GM11168 (cell line): ENCODE data around the gene TSEN15.

Experiments
- in situ Hi-C: fragments of 300-500 bp; cut with MboI; formaldehyde crosslinking; loops from one replicate; pipeline ENCODE4 v1.12.0; 2022; ENCODE audit warnings: low sequenced_read_pairs; ENCODE audit not compliant: unreplicated experiment

Gene TSEN15

GRCh38 chr1:184085667-184086066 is 34.1 kb downstream of the TSEN15 start:
- in situ Hi-C loops: loop anchor here (10.0 to 25.0 kb wide), 2 partner anchors 139 to 577 kb away; no protein-coding TSS in a partner anchor

GRCh38 chr1:184088037-184088436 is 36.5 kb downstream of the TSEN15 start:
- in situ Hi-C loops: loop anchor here (10.0 to 25.0 kb wide), 2 partner anchors 137 to 574 kb away; no protein-coding TSS in a partner anchor

- in situ Hi-C loops: loop anchor here (25.0 kb wide), 1 partner anchor 569 kb away; no protein-coding TSS in a partner anchor
Measured at GRCh38 chr1:184093071-184093470, 41.5 kb downstream of the TSEN15 start.

GRCh38 chr1:184096005-184096404 is 44.5 kb downstream of the TSEN15 start:
- in situ Hi-C loops: loop anchor here (25.0 kb wide), 1 partner anchor 566 kb away; no protein-coding TSS in a partner anchor

- in situ Hi-C loops: loop anchor here (25.0 kb wide), 1 partner anchor 566 kb away; no protein-coding TSS in a partner anchor
Measured at GRCh38 chr1:184096580-184096979, 45.0 kb downstream of the TSEN15 start.

GRCh38 chr1:184101141-184101540 is 49.6 kb downstream of the TSEN15 start:
- in situ Hi-C loops: no loop called here

- in situ Hi-C loops: no loop called here
Measured at GRCh38 chr1:184101571-184101970, 50.0 kb downstream of the TSEN15 start.

- in situ Hi-C loops: no loop called here
Measured at GRCh38 chr1:184110272-184111204, 59.0 kb downstream of the TSEN15 start.

- in situ Hi-C loops: no loop called here
Measured at GRCh38 chr1:184112176-184112948, 60.8 kb downstream of the TSEN15 start.

- in situ Hi-C loops: no loop called here
Measured at GRCh38 chr1:184113251-184113650, 61.7 kb downstream of the TSEN15 start.

- in situ Hi-C loops: no loop called here
Measured at GRCh38 chr1:184114818-184115398, 63.4 kb downstream of the TSEN15 start.

- in situ Hi-C loops: no loop called here
Measured at GRCh38 chr1:184116287-184116686, 64.8 kb downstream of the TSEN15 start.

GRCh38 chr1:184118046-184118445 is 66.5 kb downstream of the TSEN15 start:
- in situ Hi-C loops: no loop called here
